Subcutaneous abdominal adipose tissue (tissue), 5 donors: Measurements from ENCODE around the gene PEX12.
A peak's percentile ranks its signal among the peaks of the same experiment; 100 is the strongest.
"Not testable (repeated sequence)": the region's sequence is repeated elsewhere in the genome, so short reads cannot be mapped to it uniquely, and the experiment has no call there.

Source experiments
- H3K27ac ChIP-seq: one replicate; pipeline ENCODE4 v1.7.0; 2013; ENCODE audit warnings: low read depth, mild to moderate bottlenecking, inconsistent platforms, low read length, moderate library complexity
- H3K27me3 ChIP-seq, 5 donors: one replicate each; pipeline ENCODE4 v1.7.0; 2013; ENCODE audit warnings: low read length in 5 of 5, inconsistent platforms in 1 of 5; ENCODE audit not compliant: control insufficient read depth in 5 of 5, insufficient read depth in 4 of 5
- H3K36me3 ChIP-seq, 5 donors: one replicate each; pipeline ENCODE4 v1.7.0; 2013; ENCODE audit warnings: low read length in 5 of 5; ENCODE audit not compliant: control insufficient read depth in 5 of 5, insufficient read depth in 5 of 5
- H3K4me1 ChIP-seq, 5 donors: one replicate each; pipeline ENCODE4 v1.7.0; 2013; ENCODE audit warnings: low read length in 5 of 5, mild to moderate bottlenecking in 3 of 5, moderate library complexity in 1 of 5; ENCODE audit not compliant: control insufficient read depth in 5 of 5, insufficient read depth in 5 of 5
- H3K4me3 ChIP-seq, 5 donors: one replicate each; pipeline ENCODE4 v1.7.0; 2013; ENCODE audit warnings: low read length in 5 of 5, low read depth in 1 of 5
- H3K9ac ChIP-seq, 5 donors: one replicate each; pipeline ENCODE4 v1.7.0; 2013; ENCODE audit warnings: low read length in 5 of 5, mild to moderate bottlenecking in 4 of 5, moderate library complexity in 3 of 5
- H3K9me3 ChIP-seq, 5 donors: one replicate each; pipeline ENCODE4 v1.7.0; 2013; ENCODE audit warnings: low read length in 5 of 5; ENCODE audit not compliant: control insufficient read depth in 5 of 5
- donor health status: healthy.
- donor health status: healthy.
- donor health status: healthy.
- donor health status: healthy.
- donor health status: healthy.

Gene PEX12

DNA sequence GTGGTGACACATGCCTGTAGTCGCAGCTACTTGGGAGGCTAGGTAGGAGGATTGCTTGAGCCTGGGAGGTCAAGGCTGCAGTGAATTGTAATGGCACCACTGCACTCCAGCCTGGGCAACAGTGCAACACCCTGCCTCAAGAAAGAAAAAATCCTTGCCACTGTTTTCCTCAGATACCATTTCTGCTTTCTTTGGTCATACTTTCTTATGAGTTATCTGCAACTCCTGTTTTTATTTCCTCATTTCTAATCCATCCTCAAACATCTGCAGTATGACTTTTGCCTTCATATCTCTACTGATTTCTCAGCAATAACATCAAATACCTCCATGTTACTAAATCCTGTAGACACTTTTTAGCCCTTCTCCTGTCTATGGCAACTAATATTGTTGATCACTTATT is 5.7 kb upstream of the PEX12 start:
- Histone ChIP-seq H3K27ac (no peak overlapping the region), H3K27me3 (no peaks in the 10 kb centered on the region), H3K4me3 (no peak overlapping the region), H3K9ac (no peak overlapping the region), H3K36me3 (no peaks in the 10 kb centered on the region), H3K9me3 (no peaks in the 10 kb centered on the region), H3K4me1 (peaks cover 0 to 26% (median 24%) of the 10 kb centered on the region in 5 donors)

DNA sequence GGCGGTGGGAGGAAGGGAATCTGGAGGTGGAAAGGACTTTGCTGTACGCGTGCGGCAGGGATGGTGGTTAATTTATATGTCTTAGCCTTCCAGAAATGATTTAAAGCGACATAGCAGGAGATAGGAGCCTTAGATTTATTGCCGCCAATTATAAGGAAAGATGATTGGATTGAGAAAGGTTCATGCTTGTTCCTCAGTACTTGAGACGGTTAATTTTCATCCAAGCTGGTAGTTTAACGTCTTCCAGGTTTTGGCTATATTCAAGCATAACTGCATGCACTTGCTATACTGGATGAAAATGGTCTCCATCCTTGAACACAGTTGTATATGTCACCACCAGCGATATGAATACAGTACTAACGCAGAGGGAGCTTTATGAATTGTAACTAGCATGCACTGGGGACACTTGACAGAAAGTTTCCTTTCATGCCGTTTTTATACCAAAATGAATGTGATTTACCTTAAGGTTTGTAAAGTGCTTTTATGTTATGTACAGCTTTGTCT is 610 bp upstream of the PEX12 start:
- peak overlapping the region; percentile 88 for H3K27ac ChIP-seq
- no peaks in the 10 kb centered on the region for H3K9me3 ChIP-seq
- H3K36me3 ChIP-seq: peaks cover 8 to 18% (median 11%) of the 10 kb centered on the region in 5 donors
- no peaks in the 10 kb centered on the region for H3K27me3 ChIP-seq
- peaks cover 8 to 21% (median 19%) of the 10 kb centered on the region in 5 donors for H3K4me1 ChIP-seq
- peak overlapping the region; percentile 82 to 90 (median 86) for H3K9ac ChIP-seq
- H3K4me3 ChIP-seq: peak overlapping the region; percentile 73 to 94 (median 92)

DNA sequence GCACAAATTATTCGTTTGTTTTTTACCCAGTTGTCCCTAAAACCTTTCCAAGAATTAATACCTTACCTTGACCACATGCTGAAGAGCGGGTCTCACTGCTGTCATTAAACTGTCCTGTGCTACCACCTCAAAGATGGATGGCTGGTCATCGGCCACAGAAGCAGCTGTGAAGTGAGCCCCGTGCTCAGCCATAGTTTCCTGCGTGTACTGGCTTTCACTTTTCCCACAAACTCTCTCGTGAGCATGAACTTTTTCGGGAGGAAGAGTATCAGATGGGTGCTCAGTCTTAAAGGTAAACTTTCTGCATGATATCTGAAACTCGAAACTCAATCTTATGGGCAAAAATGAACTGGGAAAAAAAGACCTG is 558 bp downstream of the PEX12 start:
- H3K4me3 ChIP-seq: peak overlapping the region; percentile 73 to 94 (median 92)
- no peaks in the 10 kb centered on the region for H3K9me3 ChIP-seq
- peak overlapping the region; percentile 82 to 90 (median 86) for H3K9ac ChIP-seq
- peaks cover 8 to 21% (median 11%) of the 10 kb centered on the region in 5 donors for H3K36me3 ChIP-seq
- no peaks in the 10 kb centered on the region for H3K27me3 ChIP-seq
- peaks cover 8 to 21% (median 19%) of the 10 kb centered on the region in 5 donors for H3K4me1 ChIP-seq
- peak overlapping the region; percentile 88 for H3K27ac ChIP-seq

DNA sequence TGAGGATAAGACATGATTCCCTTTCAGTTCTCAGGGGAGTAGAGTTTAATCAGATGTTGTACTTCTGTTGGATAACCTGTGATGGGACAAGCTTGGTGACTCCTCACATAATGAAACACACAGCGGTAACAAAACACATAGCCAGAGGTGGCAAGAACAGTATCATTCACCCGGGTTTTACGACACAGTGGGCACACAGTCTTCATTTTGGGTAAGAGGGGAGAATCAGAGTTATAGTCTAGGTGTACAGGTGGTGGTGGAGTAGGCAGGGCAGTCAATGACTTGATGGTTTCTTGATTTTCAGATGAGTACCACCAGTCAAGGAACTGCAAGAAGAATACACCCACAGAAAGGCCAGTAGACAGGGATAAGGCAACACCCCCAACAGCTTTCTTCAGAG is 2.6 kb downstream of the PEX12 start:
- H3K4me1 ChIP-seq: peaks cover 8 to 21% (median 19%) of the 10 kb centered on the region in 5 donors
- H3K9me3 ChIP-seq: no peaks in the 10 kb centered on the region
- H3K9ac ChIP-seq: no peak overlapping the region

DNA sequence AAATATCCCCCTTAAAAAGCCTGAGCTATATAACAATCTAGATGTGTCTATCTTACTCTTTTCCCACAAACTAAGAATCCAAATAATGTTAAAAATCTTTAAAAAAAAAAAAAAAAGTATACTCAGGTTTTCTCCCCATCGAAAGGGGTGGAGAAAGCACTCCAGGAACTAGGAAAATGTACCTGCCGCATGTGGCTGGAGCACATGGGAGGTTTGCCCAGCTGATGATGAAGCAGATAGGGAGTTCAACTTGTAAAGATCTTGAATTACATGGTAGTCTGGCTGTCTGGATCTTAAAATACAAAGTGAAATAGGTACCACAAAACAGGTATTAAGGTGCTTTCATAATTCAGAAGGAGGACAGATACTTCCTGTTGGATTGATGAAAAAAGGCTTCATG is 9.0 kb downstream of the PEX12 start:
- Histone ChIP-seq H3K9me3 (no peaks in the 10 kb centered on the region), H3K36me3 (peaks cover 0 to 5% (median 0%) of the 10 kb centered on the region in 5 donors), H3K27me3 (no peaks in the 10 kb centered on the region), H3K27ac (no peak overlapping the region), H3K4me1 (peaks cover 2 to 28% (median 21%) of the 10 kb centered on the region in 5 donors), H3K4me3 (no peak overlapping the region), H3K9ac (peak overlapping the region in 2 of 5 donors; percentile 11 to 37)

More for the DNA sequence above, 2.6 kb downstream of the PEX12 start:
- peaks cover 8 to 21% (median 11%) of the 10 kb centered on the region in 5 donors for H3K36me3 ChIP-seq
- H3K27me3 ChIP-seq: no peaks in the 10 kb centered on the region
- no peak overlapping the region for H3K4me3 ChIP-seq
- H3K27ac ChIP-seq: no peak overlapping the region

DNA sequence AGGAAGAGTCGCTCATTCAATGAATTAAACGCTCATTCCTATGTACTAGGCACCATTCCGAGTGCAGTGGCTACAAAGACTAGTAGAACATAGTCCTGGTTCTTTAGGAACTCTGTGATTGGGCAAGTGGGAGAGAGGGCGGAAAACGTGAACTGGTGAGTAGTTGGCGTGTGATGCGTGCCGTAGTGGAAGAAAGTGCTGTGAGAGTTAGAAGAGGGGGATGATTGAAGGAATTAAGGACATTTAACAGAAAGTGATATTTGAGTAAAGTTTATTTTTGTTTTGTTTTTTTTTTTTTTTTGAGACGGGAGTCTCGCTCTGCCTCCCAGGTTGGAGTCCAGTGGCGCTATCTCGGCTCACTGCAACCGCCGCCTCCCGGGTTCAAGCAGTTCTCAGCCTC is 9.8 kb downstream of the PEX12 start:
- Histone ChIP-seq H3K9me3 (no peaks in the 10 kb centered on the region), H3K9ac (peak overlapping the region; percentile 80 to 95 (median 94)), H3K36me3 (peaks cover 0 to 2% (median 0%) of the 10 kb centered on the region in 5 donors), H3K4me3 (peak overlapping the region; percentile 87 to 98 (median 93)), H3K27ac (peak overlapping the region; percentile 78), H3K27me3 (no peaks in the 10 kb centered on the region), H3K4me1 (peaks cover 2 to 28% (median 21%) of the 10 kb centered on the region in 5 donors)

DNA sequence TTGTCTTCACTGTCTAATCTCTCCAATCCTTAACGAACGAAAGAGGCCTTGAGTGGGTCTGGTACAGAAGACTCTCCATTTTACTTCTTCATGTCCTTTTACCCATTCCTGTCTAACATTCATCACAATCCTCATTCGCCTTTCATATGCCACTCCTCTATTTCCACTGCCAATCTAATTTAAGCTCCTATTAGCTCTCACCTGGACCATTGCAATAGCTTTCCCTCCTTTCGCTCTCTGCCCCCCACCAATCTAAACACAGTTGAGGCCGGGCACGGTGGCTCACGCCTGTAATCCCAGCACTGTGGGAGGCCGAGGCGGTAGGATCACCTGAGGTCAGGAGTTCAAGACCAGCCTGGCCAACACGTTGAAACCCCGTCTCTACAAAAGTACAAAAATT is 11.4 kb downstream of the PEX12 start:
- no peaks in the 10 kb centered on the region for H3K36me3 ChIP-seq
- H3K4me3 ChIP-seq: peak overlapping the region in 4 of 5 donors; percentile 87 to 95 (median 91)

DNA sequence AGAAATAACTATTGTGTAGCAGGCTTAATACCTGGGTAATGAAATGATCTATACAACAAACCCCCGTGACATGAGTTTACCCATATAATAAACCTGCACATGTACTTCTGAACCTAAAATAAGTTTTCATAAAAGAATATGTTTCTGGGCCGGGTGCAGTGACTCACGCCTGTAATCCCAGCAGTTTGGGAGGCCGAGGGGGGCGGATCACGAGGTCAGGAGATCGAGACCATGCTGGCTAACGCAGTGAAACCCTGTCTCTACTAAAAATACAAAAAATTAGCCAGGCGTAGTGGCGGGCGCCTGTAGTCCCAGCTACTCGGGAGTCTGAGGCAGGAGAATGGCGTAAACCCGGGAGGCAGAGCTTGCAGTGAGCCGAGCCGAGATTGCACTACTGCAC is 15.2 kb downstream of the PEX12 start:
- not testable (repeated sequence) for H3K9me3 ChIP-seq, H3K36me3 ChIP-seq, H3K9ac ChIP-seq, H3K27me3 ChIP-seq, H3K4me1 ChIP-seq, H3K27ac ChIP-seq, H3K4me3 ChIP-seq

More for the DNA sequence above, 11.4 kb downstream of the PEX12 start:
- H3K27me3 ChIP-seq: no peaks in the 10 kb centered on the region
- H3K27ac ChIP-seq: no peak overlapping the region
- H3K9ac ChIP-seq: no peak overlapping the region
- H3K9me3 ChIP-seq: no peaks in the 10 kb centered on the region
- H3K4me1 ChIP-seq: peaks cover 2 to 28% (median 21%) of the 10 kb centered on the region in 5 donors

DNA sequence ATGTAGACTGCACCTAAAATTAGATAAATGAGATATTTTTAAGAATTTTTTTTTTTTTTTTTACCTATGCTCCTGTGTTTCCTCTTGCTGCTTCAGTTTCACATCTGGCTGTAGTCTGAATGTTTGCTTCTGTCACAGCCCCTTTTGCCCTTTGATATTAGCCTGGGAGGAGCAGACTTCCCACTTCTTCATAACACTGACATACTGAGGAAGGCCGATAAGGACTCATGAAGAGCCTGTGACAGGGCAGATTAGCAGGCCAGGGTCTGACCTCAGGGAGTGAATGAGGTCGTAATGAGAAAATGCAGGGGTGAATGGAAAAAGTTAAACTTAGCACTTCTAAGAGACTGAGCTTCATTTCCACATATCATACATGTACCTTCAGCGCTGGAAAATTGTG is 17.7 kb downstream of the PEX12 start, which contains the start of gene SLFN14:
Gene SLFN14, minus strand, starts transcription at position 117 of the 400 bp plus-strand sequence. CDS start 2,757 bp downstream, outside the sequence.
- Histone ChIP-seq H3K27ac (no peak within 1 kb of the TSS), H3K27me3 (peaks cover 0 to 3% (median 0%) of the 10 kb centered on the region in 5 donors), H3K36me3 (no peaks in the 10 kb centered on the region)

DNA sequence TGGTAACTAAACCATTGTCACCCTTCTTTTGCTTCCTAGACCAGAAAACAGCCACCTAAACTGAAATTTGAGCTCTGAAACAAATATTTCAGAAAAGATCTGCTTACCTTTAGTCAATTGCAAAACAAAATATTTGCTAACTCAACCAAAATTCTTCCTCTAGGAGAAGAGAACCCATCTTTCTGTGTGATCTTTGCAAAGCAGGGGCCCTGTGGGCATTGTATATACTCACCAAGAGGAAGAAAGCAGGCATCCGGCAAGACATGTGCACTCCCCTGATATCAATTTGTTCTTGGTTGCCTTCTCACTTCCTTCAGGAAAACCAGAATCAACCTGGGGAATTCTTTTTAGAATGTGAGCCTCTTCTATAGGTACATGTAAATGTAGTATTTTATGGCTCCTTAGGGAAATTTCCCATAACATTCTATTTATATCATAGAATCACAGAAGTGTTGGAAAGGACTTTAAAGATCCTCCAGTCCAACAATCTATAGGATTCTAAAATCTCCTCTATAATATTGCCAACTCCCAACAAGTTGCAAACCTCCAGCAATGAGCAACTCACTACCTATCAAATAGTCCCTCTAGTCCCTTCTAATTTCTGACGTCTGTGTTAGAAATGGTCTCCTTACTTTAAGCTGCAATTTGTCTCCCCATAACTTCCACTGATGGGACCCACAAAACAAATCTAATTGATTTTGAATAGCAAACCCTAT is 18.7 kb downstream of the PEX12 start:
- Histone ChIP-seq H3K36me3 (no peaks in the 10 kb centered on the region), H3K4me1 (no peaks in the 10 kb centered on the region), H3K4me3 (no peak overlapping the region), H3K9ac (no peak overlapping the region), H3K27ac (no peak overlapping the region), H3K27me3 (peaks cover 0 to 3% (median 0%) of the 10 kb centered on the region in 5 donors), H3K9me3 (no peaks in the 10 kb centered on the region)

More for the DNA sequence above, 17.7 kb downstream of the PEX12 start, which contains the start of gene SLFN14:
- Histone ChIP-seq H3K4me3 (no peak within 1 kb of the TSS), H3K9ac (no peak within 1 kb of the TSS), H3K4me1 (no peaks in the 10 kb centered on the region), H3K9me3 (no peaks in the 10 kb centered on the region)
